HG02798 (cell line): ENCODE data around the gene LBHD1.
"Not testable (repeated sequence)": the region's sequence is repeated elsewhere in the genome, so short reads cannot be mapped to it uniquely, and the experiment has no call there.

ENCODE experiments used
- ATAC-seq: cut with Tn5 transposase; IDR thresholded peaks from one replicate; pipeline ENCODE4 v1.9.1; 2021; ENCODE audit warnings: mild to moderate bottlenecking; ENCODE audit not compliant: unreplicated experiment, poor library complexity

The LBHD1 gene

GRCh38 chr11:62694455-62695167 is 22.5 kb upstream of the LBHD1 start:
- no peak for ATAC-seq

GRCh38 chr11:62693624-62694023 is 21.6 kb upstream of the LBHD1 start:
- ATAC-seq = not testable (repeated sequence)

- ATAC-seq = no peak
These were observed 17.5 kb upstream of the LBHD1 start, which contains the start of gene LRRN4CL for GRCh38 chr11:62689421-62690183. LRRN4CL (minus strand) TSS chr11:62689530; CDS start chr11:62688508, 1,022 bp downstream.

GRCh38 chr11:62688491-62688890 is 16.4 kb upstream of the LBHD1 start:
- ATAC-seq = no peak

- ATAC-seq = no peak
These were observed 15.7 kb upstream of the LBHD1 start for GRCh38 chr11:62687508-62688396.

- ATAC-seq = no peak
These were observed 10.5 kb upstream of the LBHD1 start for GRCh38 chr11:62682518-62682917.

GRCh38 chr11:62680825-62681240 is 8.8 kb upstream of the LBHD1 start:
- ATAC-seq = peak; percentile 61

- ATAC-seq = peak; percentile 80
These were observed 7.0 kb upstream of the LBHD1 start, which contains the start of gene UBXN1 for GRCh38 chr11:62678770-62679696. UBXN1 (minus strand) TSS chr11:62679073; CDS start chr11:62678923, 150 bp downstream.

GRCh38 chr11:62678433-62678769 is 6.3 kb upstream of the LBHD1 start:
- no peak for ATAC-seq

- no peak for ATAC-seq
These were observed 5.6 kb upstream of the LBHD1 start for GRCh38 chr11:62677714-62678113.

- ATAC-seq = no peak
These were observed 5.1 kb upstream of the LBHD1 start for GRCh38 chr11:62677156-62677555.

GRCh38 chr11:62676698-62677097 is 4.6 kb upstream of the LBHD1 start:
- no peak for ATAC-seq

GRCh38 chr11:62675415-62675814 is 3.3 kb upstream of the LBHD1 start:
- not testable (repeated sequence) for ATAC-seq

- ATAC-seq = no peak
These were observed 1.1 kb upstream of the LBHD1 start for GRCh38 chr11:62673196-62673525.

- ATAC-seq = peak; percentile 1
These were observed 845 bp downstream of the LBHD1 start for GRCh38 chr11:62671236-62671607.

GRCh38 chr11:62669420-62670161 is 2.5 kb downstream of the LBHD1 start:
- no peak for ATAC-seq

- no peak for ATAC-seq
These were observed 4.6 kb downstream of the LBHD1 start for GRCh38 chr11:62667460-62667859.

GRCh38 chr11:62666259-62666926 is 5.7 kb downstream of the LBHD1 start:
- ATAC-seq = no peak
